Uterus (tissue), 2 donors: ENCODE measurements around the gene PASK.

Source experiments
- POLR2A ChIP-seq, 2 donors: fragments of 450-650 bp; IDR thresholded peaks; one replicate each; pipeline ENCODE4 v1.6.1; 2016; ENCODE audit warnings: antibody characterized with exemption in 2 of 2, mild to moderate bottlenecking in 1 of 2, moderate library complexity in 1 of 2
- TF ChIP-seq, protein P1 (sequence below), 4 experiments: fragments of 200-600 bp in 2 of 4; fragments of 450-650 bp in 2 of 4; sonication (generic) in 2 of 4; IDR thresholded peaks; one replicate each; pipeline ENCODE4 v1.5.1; 2016 to 2019; ENCODE audit warnings: antibody characterized with exemption in 4 of 4, mild to moderate bottlenecking in 2 of 4, moderate library complexity in 1 of 4

GRCh38 chr2:241111440-241111805 is 37.8 kb downstream of the PASK start:
- TF ChIP-seq, protein P1, sequence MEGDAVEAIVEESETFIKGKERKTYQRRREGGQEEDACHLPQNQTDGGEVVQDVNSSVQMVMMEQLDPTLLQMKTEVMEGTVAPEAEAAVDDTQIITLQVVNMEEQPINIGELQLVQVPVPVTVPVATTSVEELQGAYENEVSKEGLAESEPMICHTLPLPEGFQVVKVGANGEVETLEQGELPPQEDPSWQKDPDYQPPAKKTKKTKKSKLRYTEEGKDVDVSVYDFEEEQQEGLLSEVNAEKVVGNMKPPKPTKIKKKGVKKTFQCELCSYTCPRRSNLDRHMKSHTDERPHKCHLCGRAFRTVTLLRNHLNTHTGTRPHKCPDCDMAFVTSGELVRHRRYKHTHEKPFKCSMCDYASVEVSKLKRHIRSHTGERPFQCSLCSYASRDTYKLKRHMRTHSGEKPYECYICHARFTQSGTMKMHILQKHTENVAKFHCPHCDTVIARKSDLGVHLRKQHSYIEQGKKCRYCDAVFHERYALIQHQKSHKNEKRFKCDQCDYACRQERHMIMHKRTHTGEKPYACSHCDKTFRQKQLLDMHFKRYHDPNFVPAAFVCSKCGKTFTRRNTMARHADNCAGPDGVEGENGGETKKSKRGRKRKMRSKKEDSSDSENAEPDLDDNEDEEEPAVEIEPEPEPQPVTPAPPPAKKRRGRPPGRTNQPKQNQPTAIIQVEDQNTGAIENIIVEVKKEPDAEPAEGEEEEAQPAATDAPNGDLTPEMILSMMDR (IDR thresholded peaks at IDR 0.05), result no peak
- no peak for TF ChIP-seq POLR2A (IDR thresholded peaks at IDR 0.05)
